ENCODE measurements around the gene PRDM16. TPM values are rescaled to one million over a fixed set of nuclear protein-coding genes. Genes with fewer than 3 reads are reported as not detected.

The PRDM16 gene
- total and polyA plus RNA-seq, 2 of the 8 experiments (the other 6 are each of a cell fraction or from before 2014, with no cell fraction given): 0.39 to 0.43 TPM

DNA sequence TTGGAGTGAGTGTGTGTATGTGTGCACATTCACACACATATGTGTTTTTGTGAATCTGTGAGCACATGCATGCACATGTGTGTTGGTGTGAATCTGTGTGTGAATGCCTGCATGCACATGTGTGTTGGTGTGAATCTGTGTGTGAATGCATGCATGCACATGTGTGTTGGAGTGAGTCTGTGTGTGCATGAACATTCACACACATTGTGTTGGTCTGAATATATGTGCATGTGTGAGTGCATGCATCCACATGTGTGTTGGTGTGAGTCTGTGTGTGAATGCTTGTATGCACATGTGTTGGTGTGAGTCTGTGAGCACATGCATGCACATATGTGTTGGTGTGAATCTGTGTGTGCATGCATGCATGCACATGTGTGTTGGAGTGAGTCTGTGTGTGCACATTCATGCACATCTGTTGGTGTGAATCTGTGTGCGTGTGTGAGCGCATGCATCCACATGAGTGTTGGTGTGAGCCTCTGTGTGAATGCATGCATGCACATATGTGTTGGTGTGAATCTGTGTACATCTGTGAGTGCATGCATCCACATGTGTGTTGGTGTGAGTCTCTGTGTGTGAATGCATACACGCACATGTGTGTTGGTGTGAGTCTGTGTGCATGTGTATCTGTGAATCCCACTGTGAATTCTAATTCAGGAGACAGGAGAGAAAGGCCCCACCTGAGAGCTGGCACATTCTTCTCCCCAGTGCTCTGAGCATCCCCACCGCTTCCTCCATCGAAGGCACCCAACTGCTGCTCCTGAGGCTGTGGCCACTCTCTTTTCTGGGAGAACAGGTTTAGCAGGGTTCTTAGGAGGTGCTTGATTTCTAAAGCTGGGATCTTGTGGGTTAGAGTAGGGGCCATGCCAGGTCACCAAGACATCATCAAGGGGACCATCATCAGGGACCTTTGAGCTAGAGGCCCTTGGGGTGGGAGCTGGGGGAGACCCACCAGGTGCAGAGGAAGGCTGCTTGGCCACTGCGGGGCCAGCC lies 267.9 kb downstream of the PRDM16 start:
- WGBS, 2 experiments (ENCODE audit: extremely low coverage in 1 of 2, insufficient coverage in 1 of 2, insufficient read length in 1 of 2, insufficient replicate concordance in 2 of 2, low coverage in 1 of 2, low lambda C conversion rate in 2 of 2, missing lambda C conversion rate in 1 of 2): 79% methylated on average over 6 of the region's 6 CpGs; no CpG with 5 or more reads in 1 of the 2 experiments
- Histone ChIP-seq H2BK5ac (ENCODE audit: low read depth, low read length) (no peak overlapping the region), H2BK20ac (ENCODE audit: low read length) (no peak overlapping the region), H3K79me1 (ENCODE audit: low read depth, low read length) (no peaks in the 10 kb centered on the region), H2BK120ac (replicated peaks; ENCODE audit: low read depth, low read length) (no peak overlapping the region), H3K56ac (replicated peaks; ENCODE audit: insufficient read length, low read depth, low read length) (no peak overlapping the region), H3K9ac (replicated peaks in 1 of 4; ENCODE audit: extremely low read depth in 1 of 4, low read depth in 3 of 4, low read length in 3 of 4) (no peak overlapping the region), H4K91ac (replicated peaks; ENCODE audit: insufficient read length, low read length) (no peak overlapping the region), H2BK12ac (ENCODE audit: low read depth, low read length) (no peak overlapping the region), H3K4me1 (replicated peaks in 1 of 4; ENCODE audit: control insufficient read depth in 3 of 4, insufficient read depth in 4 of 4, low read length in 3 of 4) (no peaks in the 10 kb centered on the region; a peak in 1 of 7 replicates), H3K18ac (ENCODE audit: extremely low read depth, low read length) (no peak overlapping the region), H3K4me3 (ENCODE audit: extremely low read depth in 1 of 4, insufficient read depth in 2 of 4, low read depth in 3 of 4, low read length in 4 of 4) (no peak overlapping the region), H3K4me2 (ENCODE audit: insufficient read depth in 1 of 2, low read depth in 2 of 2, low read length in 2 of 2) (no peak overlapping the region), H3K27me3 (replicated peaks in 1 of 4; ENCODE audit: control insufficient read depth in 3 of 4, extremely low read depth in 1 of 4, insufficient read depth in 3 of 4, low read length in 3 of 4) (no peaks in the 10 kb centered on the region), H3K79me2 (ENCODE audit: control insufficient read depth in 1 of 2, insufficient read depth in 2 of 2, low read length in 2 of 2) (peaks cover 0 to 4% of the 10 kb centered on the region in 2 experiments; a peak in 1 of 4 replicates), H4K5ac (ENCODE audit: insufficient read length, low read depth, low read length) (no peak overlapping the region), H3K4ac (replicated peaks; ENCODE audit: insufficient read length, low read depth, low read length) (no peak overlapping the region), H2AK5ac (ENCODE audit: low read depth, low read length) (no peak overlapping the region; the same call in 1 of the 2 replicates), H2AFZ (ENCODE audit: low read length) (no peak overlapping the region), H4K20me1 (replicated peaks in 1 of 2; ENCODE audit: control insufficient read depth in 1 of 2, insufficient read depth in 2 of 2, low read length in 2 of 2) (no peaks in the 10 kb centered on the region), H3K23me2 (ENCODE audit: low read depth, low read length) (no peaks in the 10 kb centered on the region), H3K36me3 (ENCODE audit: control insufficient read depth in 2 of 4, insufficient read depth in 4 of 4, low read length in 3 of 4) (no peaks in the 10 kb centered on the region; a peak in 1 of 8 replicates), H3K23ac (ENCODE audit: insufficient read length) (no peak overlapping the region), H4K8ac (ENCODE audit: extremely low read depth, insufficient read depth, low read length) (no peak overlapping the region), H2BK15ac (ENCODE audit: low read length) (no peak overlapping the region), H3K27ac (ENCODE audit: low read depth, low read length) (no peak overlapping the region), H3K9me3 (ENCODE audit: insufficient read depth in 2 of 2, low read depth in 1 of 2, low read length in 1 of 2) (peaks cover 11 to 18% of the 10 kb centered on the region in 2 experiments), H3K14ac (ENCODE audit: insufficient read length) (no peak overlapping the region)
- DNase-seq (ENCODE audit: low read depth in 1 of 2, low spot score in 2 of 2): no peak
- POLR2A ChIA-PET (ENCODE audit: partially characterized antibody): no interaction called here
- no peak for FAIRE-seq
- TF ChIP-seq POLR2A (IDR thresholded peaks at IDR 0.05; ENCODE audit: control extremely low read depth in 1 of 2, low read depth in 2 of 2, low read length in 2 of 2) (no peak), CHD2 (IDR thresholded peaks at IDR 0.05; ENCODE audit: low read length) (no peak)
- CTCF ChIA-PET (ENCODE audit: partially characterized antibody): interaction anchor here (0.6 kb wide), 1 partner anchor 252 kb away, joined by 3 read pairs; no protein-coding TSS in a partner anchor

Measured in H1 (cell line).